NT2/D1 (cell line): Measurements from ENCODE around the gene AKT3.

ENCODE experiments used
- SUZ12 ChIP-seq: IDR thresholded peaks from 2 replicates; pipeline ENCODE4 v1.6.1; 2011; ENCODE audit not compliant: insufficient read length, insufficient read depth; ENCODE audit errors: extremely low read depth
- YY1 ChIP-seq: IDR thresholded peaks from 2 replicates; pipeline ENCODE4 v1.6.1; 2011; ENCODE audit not compliant: insufficient read length, insufficient read depth
- ZNF274 ChIP-seq: IDR thresholded peaks from 2 replicates; pipeline ENCODE4 v1.6.1; 2011; ENCODE audit warnings: mild to moderate bottlenecking, low read depth, low read length

DNA sequence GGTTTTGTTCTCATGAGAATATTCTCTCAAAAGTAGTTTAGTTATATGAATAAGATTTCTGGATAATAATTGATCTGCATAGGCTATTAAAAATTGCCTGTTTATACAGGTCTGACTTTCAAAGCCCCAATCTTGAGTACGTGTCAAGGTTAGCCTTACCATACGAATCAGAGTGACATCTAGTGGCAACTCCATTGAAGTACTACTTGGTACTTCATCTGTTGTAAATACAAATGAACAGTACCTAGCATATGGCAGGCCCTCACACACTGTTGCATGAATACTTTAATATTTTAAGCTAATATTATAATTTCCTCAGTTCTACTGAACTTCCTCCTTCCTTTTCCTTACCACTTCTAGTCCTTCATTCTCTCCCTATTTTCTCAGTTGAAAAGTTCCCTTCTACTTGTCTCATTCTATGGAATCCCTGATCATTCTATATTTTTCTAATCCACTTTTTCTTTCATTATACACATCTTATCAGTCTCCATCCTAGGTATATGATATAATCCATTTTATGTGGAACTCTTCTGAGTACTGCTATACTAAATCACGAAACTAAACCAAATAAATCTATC is 101.2 kb downstream of the AKT3 start:
- no peak for TF ChIP-seq YY1
- no peak for TF ChIP-seq ZNF274
- TF ChIP-seq SUZ12 = no peak
